HG03039 (cell line): Measurements from ENCODE around the gene TMEM131.

Source experiments
- ATAC-seq: cut with Tn5 transposase; IDR thresholded peaks from one replicate; pipeline ENCODE4 v1.9.1; 2021; ENCODE audit warnings: mild to moderate bottlenecking, moderate library complexity; ENCODE audit not compliant: unreplicated experiment

The TMEM131 gene

DNA sequence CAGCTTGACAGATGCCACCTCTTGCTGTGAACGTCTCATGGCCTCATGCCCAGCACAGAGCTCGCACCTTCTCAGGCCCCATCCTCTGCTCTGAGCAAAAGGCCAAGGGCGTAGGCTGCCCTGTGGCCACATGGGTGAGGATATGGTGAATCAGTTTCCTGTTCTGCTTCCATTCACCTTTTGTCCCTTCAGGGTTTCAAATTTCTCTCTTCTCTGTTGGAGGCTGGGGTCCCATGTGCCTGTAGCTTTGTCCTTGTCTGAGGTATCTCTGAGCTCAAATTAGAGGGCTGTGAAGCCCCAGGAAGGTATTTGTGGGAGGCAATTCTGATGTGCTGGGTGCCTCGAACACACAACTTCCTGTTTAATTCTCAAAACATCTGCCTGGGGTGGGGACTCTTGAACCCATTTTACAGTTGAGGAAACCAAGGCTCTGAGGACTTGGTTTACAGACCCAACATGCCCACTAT lies 253.3 kb downstream of the TMEM131 start:
- no peak for ATAC-seq

DNA sequence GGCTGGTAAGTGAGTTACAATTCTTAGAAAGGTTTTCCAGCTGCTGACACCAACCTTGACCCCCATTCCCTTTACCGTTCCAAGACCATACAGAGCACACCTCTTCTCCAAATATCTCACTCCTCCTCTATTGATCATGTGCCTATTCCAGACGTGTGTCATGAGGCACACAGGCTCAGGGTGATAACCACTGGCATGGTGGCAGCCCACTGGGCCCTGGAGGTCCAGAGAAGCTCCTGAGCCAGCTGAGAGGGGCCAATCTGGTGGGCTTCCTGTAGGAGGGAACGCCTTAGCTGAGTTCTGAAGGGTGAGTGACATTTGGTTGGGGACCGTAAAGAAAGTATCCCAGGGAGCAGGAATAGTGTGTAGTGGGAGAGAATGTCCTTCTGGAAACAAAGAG lies 254.1 kb downstream of the TMEM131 start:
- no peak for ATAC-seq

DNA sequence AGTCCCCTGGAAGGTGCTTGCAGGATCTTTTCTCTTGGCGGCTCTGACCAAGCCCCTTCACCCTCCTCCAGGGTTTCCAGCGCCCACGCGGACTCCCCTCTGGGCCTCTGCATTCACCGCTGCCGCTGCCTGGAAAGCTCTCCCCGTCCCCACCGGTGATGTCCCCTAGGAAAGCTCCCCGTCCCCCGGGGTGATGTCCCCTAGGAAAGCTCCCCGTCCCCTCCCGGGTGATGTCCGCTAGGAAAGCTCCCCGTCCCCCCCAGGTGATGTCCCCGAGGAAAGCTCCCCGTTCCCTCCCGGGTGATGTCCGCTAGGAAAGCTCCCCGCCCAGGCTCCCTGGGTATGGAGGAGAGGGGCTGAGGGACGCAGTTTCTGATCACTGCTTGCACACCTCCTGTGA lies 254.5 kb downstream of the TMEM131 start:
- ATAC-seq: no peak

DNA sequence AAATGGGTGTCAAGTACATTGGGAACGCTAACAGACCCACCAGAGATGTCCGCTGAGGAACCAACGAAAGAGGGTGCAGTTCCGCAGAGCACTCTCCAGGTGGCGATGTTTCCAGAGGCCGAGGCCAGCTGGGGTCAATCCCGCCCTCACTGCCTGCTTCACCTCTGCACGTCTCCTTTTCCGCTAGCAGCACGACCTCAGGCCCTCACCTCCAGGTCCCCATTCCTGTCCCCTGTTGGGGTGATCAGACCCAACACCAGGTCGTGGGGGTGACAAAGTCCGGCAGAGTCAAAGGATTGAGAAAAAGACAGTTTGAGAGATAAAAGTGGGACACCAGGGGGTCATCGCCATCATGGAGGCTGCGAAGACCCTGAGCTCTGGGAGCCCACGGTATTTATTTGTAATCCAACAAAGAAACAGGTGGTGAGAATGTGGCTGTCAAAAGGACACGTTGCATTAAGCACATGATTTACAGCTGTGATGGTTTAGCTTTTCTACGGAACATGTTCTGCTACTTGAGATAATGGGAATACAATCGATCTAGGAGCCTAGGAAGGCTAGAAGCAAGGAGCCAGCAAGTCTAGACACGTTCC lies 255.1 kb downstream of the TMEM131 start:
- no peak for ATAC-seq

DNA sequence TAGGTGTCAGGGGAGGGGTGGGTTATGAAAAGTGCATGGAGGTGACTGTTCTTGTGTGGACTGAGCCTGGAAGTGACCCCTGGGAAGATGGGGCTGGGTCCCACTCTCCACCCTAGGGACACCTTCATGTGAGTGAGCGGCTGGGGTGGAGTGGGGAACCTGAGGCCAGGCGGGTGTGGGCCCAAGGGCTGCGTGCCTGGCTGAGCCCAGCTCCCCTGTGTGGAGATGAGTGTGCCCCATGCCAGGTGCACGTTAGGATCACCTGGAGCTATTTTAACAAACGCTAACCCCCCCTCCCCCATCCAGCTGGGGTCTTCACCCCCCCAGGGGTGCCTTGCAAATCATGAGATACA lies 255.9 kb downstream of the TMEM131 start:
- no peak for ATAC-seq

DNA sequence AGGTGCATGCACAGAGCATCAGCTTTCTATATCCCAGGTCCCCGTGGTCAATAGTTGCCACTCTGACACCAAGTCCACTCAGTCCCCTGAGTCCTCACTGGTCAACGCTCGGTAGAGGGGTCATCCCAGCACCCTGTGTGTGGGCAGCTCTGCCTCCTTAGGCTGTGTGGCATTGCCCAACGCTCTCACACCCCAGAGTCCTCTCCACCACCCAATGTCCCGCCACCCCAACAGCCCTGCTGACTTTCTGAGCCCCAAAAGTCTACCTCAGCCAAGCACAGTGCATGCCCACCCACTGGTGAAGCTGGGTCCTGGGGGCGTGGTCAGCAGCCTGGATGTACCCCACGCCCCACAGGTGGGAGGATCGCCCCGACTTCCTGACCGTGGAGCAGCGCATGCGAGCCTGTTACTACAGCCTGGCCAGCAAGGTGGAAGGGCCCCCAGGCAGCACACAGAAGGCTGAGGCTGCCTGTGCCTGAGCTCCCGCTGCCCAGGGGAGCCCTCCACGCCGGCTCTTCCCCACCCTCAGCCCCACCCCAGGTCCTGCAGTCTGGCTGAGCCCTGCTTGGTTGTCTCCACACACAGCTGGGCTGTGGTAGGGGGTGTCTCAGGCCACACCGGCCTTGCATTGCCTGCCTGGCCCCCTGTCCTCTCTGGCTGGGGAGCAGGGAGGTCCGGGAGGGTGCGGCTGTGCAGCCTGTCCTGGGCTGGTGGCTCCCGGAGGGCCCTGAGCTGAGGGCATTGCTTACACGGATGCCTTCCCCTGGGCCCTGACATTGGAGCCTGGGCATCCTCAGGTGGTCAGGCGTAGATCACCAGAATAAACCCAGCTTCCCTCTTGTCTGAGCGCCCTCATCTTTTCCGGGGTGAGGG lies 256.5 kb downstream of the TMEM131 start:
- ATAC-seq: no peak

DNA sequence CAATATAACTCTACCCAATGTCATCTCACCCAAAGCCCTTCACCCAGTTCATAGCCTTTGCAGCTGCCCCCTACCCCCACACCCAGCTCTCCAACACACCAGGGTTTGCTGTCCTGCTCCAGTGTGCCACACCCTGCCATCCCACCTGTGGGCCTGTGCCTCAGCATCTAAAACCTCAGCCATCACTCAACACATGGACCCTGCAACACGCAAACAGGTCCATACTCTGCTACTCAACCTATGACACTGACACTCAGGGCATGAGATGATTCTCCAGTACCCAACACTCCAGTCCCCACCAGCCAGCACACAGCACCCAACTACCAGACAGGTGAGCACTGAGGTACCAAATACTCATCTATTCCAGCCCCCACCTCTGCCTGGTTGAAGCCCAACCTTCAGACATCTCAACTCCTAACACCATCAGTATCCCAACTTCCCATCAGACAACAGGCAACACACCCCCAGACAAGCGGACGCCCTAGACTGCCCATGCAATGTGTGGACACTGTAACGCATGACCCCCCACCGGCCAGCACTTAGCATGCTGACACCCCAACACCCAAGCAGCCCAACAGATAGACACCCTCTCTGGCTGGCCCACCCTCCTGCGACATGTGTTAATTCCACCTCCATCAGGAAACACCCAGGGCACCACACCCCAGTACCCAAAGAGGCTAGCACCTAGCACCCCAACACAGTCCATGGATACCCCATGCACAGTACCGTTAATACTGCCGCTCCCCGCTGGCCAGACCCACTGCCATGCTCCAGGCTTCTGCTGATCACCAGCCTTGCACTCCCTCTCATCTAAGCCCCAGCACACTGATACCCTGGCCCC lies 257.3 kb downstream of the TMEM131 start:
- ATAC-seq: no peak

DNA sequence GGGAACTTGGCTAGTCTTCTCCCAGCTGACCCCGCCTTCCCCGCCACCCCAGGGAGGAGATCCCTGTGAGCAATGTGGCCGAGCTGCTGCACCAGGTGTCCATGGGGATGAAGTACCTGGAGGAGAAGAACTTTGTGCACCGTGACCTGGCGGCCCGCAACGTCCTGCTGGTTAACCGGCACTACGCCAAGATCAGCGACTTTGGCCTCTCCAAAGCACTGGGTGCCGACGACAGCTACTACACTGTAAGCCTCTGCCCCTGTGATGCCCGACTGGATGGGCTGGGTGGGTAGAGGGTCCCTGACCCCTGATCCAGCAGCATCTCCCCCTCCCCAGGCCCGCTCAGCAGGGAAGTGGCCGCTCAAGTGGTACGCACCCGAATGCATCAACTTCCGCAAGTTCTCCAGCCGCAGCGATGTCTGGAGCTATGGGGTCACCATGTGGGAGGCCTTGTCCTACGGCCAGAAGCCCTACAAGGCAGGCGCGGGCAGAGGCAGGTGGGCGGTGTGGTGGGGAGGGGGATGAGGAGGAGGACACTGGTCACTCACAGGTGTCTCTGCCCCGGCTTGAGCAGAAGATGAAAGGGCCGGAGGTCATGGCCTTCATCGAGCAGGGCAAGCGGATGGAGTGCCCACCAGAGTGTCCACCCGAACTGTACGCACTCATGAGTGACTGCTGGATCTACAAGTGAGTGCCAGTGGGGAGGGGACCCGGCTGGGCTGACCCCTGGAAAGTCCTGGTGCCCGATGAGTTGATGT lies 258.1 kb downstream of the TMEM131 start:
- ATAC-seq: no peak

DNA sequence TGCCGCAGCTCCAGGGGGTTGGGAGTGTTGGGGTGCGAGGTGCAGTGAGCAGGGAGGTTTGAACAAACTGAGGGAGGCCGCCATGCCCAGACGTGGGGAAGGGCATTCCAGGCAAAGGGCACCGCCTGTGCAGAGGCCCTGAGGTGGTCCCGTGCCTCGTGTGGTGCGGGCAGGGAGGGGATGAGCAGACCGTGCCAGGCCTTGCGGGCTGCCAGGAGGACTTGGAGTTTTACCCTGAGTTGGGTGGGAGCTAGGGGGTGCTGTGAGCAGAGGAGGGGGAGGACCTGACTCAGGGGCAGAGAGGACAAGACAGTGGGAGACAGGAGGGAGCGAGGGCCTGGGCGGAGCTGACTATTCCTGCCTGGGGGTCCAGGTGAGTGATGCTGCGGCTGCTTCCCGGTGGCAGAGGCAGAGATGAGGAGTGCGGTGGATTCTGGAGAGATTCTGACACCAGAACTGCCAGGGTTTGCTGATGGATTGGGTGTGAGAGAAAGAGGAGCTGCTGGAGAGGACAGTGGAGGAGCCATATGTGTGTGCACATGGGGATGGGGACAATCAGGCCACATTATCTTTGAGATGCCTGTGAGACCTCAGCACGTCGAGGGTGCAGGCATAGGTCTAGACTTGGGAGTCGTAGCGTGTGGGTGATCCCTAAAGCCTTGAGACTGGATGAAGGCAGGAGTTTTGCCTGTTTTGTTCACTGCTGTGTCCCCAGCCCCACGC lies 259.0 kb downstream of the TMEM131 start:
- no peak for ATAC-seq

DNA sequence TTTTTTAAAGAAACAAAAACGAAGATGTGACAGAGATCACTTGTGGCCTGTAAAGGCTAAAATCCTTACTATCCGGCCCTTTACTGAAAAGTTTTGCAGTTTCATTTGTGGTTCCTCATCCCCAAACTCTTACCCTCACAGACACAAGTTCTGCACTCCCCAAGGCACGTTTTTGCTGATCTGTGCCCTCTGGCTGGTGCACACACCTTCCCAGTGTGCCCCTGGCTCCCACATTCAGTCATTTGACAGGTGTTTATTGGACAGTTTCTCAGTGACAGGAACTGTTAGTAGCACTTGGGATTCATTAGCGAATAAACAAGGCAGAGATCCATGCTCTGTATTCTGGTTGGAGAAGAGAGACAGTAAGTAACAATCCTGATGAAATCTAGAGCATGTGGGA lies 259.6 kb downstream of the TMEM131 start:
- ATAC-seq: no peak

DNA sequence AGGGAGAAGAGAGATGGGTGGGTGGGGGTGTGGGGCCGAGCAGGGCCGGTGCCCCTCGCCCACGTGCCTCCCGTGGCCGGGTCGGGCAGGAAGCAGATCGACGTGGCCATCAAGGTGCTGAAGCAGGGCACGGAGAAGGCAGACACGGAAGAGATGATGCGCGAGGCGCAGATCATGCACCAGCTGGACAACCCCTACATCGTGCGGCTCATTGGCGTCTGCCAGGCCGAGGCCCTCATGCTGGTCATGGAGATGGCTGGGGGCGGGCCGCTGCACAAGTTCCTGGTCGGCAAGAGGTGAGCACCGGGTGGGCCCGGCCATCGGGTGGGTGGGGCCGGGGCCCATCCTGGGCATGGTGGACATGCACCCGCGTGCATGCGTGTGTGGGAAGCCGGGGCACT lies 260.6 kb downstream of the TMEM131 start:
- ATAC-seq: no peak

DNA sequence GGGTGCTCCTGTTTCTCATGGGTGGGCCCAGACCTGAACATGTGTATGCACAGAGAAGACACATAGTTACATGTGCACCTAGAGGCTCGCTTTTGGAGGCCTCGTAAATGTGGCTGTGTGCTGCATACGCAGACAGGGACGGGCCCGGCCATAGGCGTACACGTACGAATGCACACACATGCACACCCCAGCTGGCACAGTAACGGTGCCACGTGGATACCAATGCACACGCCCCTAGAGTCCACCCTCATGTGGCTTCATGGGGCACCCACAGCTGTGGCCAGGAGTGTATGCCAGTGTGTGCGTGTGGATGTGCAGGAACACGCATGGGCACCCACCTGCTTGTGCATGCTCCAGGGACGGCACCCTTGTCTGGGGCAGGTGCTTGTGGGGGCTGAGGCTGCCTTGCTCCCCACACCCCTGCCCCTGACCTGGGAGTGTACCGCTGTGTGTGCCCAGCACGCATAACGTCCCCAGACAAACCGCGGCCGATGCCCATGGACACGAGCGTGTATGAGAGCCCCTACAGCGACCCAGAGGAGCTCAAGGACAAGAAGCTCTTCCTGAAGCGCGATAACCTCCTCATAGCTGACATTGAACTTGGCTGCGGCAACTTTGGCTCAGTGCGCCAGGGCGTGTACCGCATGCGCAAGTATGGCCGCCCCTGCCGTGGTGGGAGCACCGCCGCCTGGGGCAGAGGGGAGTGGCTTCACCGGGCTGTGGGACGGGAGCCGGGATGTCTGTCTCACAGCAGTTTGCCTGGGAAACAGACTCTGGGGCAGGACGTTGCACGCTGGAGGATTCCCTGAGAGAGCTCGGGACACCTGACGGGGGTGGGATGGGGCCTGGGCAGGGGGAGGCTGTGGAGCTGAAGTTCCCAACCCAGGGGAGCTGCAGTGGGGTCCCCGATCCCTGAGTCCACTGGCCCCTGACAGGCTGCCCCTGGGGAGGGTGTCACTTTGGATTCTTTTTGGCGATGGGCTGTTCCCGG lies 261.4 kb downstream of the TMEM131 start:
- no peak for ATAC-seq

DNA sequence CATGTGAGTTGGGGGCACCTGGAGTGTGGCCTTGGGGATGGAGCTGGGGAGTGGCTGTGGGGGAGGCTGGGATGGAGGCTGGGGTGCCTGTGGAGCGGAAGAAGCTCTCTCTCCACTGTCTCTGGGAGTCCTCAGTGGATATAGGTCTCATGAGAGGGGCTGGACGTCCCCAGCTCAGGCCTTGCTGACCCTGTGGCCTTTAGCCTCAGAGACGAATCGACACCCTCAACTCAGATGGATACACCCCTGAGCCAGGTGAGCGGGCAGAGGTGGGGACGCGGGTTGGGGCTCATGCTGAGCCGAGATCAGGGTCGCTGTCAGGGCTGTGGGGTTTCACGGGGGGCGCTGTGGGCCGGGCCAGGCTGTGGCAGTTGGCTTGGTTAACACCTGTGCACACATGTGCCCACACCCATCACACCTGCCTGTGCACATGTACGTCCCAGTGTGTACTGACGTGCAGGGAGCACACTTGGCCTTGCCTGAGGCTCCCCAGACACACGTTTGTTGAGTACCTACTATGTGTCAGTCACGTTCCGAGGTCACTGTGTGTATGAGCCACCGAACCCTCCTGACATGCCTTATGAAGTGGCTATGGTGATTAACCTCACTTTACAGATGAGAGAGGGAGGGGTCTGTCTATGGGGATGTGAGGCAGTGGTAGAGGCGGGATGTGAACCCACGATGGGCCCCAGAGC lies 262.3 kb downstream of the TMEM131 start:
- ATAC-seq: no peak

DNA sequence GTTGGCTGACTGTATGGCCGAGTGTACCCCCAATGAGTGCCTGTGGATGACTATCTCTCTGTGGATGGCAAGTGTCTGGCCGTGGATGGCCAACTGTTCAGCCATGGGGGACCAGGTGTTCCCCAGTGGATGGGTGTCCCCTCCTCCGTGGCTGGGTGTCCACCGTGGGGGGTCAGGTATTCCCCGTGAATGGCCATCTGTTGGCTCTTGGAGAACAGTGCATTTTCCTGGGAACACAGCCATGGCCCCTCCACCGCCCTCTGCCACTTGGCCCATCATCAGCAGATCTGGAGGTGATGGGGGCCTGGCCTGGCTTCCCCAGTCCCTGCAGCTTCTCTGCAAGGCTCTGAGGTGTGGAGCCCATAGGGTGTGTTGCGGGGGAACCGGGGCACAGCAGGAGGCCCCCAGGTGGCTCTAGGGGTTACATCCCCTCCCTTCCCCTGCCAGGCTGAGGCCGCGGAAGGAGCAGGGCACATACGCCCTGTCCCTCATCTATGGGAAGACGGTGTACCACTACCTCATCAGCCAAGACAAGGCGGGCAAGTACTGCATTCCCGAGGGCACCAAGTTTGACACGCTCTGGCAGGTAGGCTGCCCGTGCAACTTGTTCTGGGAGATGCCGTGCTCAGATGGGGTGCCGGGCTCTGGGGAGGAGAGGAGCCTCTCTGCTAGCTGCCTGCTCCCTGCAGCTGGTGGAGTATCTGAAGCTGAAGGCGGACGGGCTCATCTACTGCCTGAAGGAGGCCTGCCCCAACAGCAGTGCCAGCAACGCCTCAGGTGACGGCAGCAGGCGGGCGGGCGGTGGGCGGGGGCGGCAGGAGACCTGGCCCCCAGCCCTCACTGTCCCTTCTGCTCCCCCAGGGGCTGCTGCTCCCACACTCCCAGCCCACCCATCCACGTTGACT lies 263.1 kb downstream of the TMEM131 start:
- no peak for ATAC-seq

DNA sequence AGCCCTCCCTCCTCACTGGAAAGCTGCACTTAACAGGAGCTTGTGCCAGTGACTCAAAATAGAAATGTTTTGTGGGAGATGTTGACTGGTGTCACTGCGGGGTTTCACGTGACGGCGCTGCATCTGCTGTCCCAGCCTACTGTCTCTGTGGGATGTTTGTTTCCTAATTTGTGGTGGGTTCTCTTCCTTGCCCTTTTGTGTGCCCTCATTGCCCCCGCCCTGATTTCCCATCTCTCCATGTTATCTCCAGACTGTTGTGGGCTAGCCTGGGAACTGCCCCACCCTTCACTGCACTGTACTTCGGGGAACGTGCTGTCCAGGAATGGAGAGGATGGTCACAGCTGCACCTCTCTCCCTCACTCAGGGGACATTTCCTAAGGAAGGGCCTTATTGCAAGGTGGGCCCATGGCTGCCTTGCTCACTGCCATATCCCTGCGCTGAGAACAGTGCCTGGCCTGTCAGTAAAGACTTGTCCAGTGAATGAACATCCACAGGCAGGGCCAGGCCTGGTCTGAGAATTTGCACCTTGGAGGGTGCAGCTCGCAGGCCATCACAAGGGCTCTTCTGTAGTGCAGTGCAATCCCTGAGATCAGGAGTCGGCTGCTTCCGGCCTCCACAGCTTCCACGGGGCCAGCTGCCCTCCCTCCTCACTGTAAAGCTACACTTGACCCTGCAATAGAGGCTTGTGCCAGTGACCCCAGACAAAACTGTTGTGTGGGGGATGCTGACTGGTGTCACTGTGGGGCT lies 264.3 kb downstream of the TMEM131 start:
- no peak for ATAC-seq

DNA sequence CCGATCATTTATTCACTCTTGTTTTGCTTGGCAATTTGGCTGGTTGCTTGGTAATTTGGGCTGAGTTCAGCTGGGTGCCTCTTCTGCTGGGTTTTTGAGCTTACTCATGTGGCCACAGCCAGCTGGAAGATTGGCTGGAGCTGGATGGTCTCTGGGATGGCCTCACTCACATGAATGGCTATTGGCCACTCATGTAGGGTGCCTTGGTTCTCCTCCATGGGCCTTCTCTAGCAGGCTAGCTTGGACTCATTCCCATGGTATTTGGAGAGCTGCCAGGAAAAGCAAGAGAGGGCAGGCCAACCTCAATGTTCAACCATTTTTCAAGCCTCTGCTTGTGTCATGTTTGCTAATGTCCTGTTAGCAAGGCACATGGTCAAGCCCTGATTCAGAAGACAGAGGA lies 265.5 kb downstream of the TMEM131 start:
- no peak for ATAC-seq
